ENCODE data around the gene APPL1.

The APPL1 gene

DNA sequence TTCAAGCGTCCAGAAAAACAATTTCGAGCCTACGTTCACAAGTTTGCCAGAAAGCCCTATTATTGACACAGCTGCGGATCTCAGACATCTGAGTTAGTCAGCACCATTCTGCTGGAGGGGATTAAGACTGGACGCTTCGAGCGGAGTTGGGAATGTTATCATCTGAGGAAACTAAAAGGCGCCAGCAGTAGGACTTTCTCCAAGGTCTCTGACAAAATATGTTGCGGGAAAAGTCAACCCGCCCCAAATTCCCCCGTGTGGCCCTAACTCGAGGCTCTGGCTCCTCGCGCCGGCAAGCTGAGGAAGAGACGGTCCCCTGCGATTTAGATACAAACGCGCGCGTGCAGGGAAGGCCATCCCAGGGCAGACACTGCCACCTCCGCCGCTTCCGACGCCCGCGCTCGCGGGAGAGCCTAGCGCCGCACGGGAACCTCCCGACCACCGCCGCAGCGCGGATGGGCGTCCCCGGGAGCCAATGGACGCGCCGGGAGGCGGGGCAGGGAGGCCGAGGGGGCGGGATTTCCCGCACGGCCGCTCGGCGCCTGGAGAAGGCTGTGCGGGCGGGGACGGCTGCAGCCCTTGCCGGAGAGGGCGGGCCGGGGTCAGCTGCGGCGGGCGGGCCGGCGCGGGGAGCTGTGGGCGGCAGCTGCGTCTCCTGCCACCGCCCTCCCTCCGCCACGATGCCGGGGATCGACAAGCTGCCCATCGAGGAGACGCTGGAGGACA is at the start of gene APPL1:
TSS of gene APPL1 (plus strand) at position 526 of the 726 bp plus-strand sequence. CDS start at position 681, 155 bp downstream.
- Histone ChIP-seq H3K9ac (ENCODE audit: low read depth, low read length) (peak within 1 kb of the TSS; percentile 86), H3K27me3 (ENCODE audit: control insufficient read depth, insufficient read depth, low read length) (peaks cover 6% of the 10 kb centered on the region), H3K4me1 (ENCODE audit: control insufficient read depth, insufficient read depth, low read length) (no peaks in the 10 kb centered on the region), H3K9me3 (ENCODE audit: control insufficient read depth, insufficient read depth, low read length) (no peaks in the 10 kb centered on the region), H3K36me3 (ENCODE audit: control insufficient read depth, insufficient read depth, low read length) (no peaks in the 10 kb centered on the region), H3K4me3 (ENCODE audit: low read depth, low read length) (peak within 1 kb of the TSS; percentile 77)

DNA sequence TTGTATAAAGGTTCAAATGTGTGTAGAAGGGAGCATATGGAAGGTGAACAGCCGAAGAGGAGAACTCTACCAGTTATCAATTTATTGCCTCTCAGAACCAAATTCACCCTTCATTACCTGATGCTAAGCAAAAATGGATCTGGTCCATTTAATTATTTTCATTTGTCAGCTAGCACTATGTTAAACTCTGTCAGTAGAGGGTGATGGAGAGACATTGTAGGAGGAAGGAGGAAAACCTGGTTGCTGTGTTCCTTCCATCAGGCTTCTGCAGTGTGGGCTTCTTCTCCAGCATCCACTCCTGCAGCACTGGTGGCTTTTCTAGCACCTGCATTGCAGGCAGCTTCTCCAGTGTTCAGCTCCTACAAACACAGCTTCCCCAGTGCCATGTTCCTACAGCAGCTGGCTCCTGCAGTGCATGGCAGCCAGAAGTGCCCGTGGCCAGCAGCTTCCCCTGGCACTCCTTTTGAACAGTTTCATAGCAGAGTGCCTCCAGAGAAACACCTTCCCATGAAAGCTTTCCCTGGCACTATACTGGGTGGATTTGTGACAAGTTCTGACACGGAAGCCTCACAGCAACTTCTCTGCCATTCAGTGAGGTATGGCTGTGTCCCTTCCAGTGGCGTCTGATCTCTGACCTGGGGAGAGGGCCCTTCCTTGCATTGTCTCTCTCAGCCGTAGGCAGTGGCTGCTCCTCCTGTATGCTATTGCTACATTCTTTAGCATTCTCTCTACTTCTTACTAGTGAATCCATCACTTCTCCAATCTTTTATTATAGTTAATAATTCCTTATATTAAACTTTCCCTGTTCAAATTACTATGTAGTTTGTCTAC is 47.7 kb upstream of the APPL1 start:
- Histone ChIP-seq H3K4me3 (ENCODE audit: low read depth, low read length) (no peak overlapping the region), H3K4me1 (ENCODE audit: control insufficient read depth, insufficient read depth, low read length) (peaks cover 3% of the 10 kb centered on the region), H3K9me3 (ENCODE audit: control insufficient read depth, insufficient read depth, low read length) (no peaks in the 10 kb centered on the region), H3K9ac (ENCODE audit: low read depth, low read length) (no peak overlapping the region), H3K36me3 (ENCODE audit: control insufficient read depth, insufficient read depth, low read length) (no peaks in the 10 kb centered on the region), H3K27me3 (ENCODE audit: control insufficient read depth, insufficient read depth, low read length) (no peaks in the 10 kb centered on the region)

DNA sequence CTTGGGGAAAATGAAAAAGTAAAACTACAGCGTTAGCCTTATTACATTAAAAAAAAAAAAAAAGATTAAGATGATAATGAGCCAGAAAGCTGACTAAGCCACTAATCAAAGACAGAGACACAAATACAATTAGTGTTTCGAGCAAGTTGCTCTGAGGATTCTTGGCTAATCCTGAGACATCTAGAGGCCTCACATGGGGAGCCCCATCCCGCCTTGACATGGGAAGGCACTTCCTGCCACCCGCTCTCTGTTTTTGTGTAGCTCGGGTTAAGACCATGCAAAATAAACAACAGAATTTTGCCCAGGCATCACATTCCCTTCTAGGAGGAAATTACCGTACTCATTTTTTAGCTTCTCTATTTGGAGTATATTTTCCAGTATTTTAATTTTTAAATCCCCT is 43.0 kb upstream of the APPL1 start:
- no peak overlapping the region for H3K4me3 ChIP-seq (ENCODE audit: low read depth, low read length)

GRCh38 chr3:57192028-57192427 is 35.5 kb upstream of the APPL1 start:
- H3K4me3 ChIP-seq (ENCODE audit: low read depth, low read length): no peak overlapping the region
- H3K36me3 ChIP-seq (ENCODE audit: control insufficient read depth, insufficient read depth, low read length): no peaks in the 10 kb centered on the region
- no peaks in the 10 kb centered on the region for H3K9me3 ChIP-seq (ENCODE audit: control insufficient read depth, insufficient read depth, low read length)
- no peaks in the 10 kb centered on the region for H3K27me3 ChIP-seq (ENCODE audit: control insufficient read depth, insufficient read depth, low read length)
- no peak overlapping the region for H3K9ac ChIP-seq (ENCODE audit: low read depth, low read length)
- H3K4me1 ChIP-seq (ENCODE audit: control insufficient read depth, insufficient read depth, low read length): no peaks in the 10 kb centered on the region

More for the DNA sequence above, 43.0 kb upstream of the APPL1 start:
- Histone ChIP-seq H3K4me1 (ENCODE audit: control insufficient read depth, insufficient read depth, low read length) (peaks cover 3% of the 10 kb centered on the region), H3K9me3 (ENCODE audit: control insufficient read depth, insufficient read depth, low read length) (no peaks in the 10 kb centered on the region), H3K27me3 (ENCODE audit: control insufficient read depth, insufficient read depth, low read length) (no peaks in the 10 kb centered on the region), H3K36me3 (ENCODE audit: control insufficient read depth, insufficient read depth, low read length) (no peaks in the 10 kb centered on the region), H3K9ac (ENCODE audit: low read depth, low read length) (no peak overlapping the region)

GRCh38 chr3:57194641-57195040 is 32.9 kb upstream of the APPL1 start:
- no peaks in the 10 kb centered on the region for H3K27me3 ChIP-seq (ENCODE audit: control insufficient read depth, insufficient read depth, low read length)
- no peak overlapping the region for H3K4me3 ChIP-seq (ENCODE audit: low read depth, low read length)
- no peak overlapping the region for H3K9ac ChIP-seq (ENCODE audit: low read depth, low read length)
- H3K4me1 ChIP-seq (ENCODE audit: control insufficient read depth, insufficient read depth, low read length): no peaks in the 10 kb centered on the region
- H3K36me3 ChIP-seq (ENCODE audit: control insufficient read depth, insufficient read depth, low read length): no peaks in the 10 kb centered on the region
- H3K9me3 ChIP-seq (ENCODE audit: control insufficient read depth, insufficient read depth, low read length): no peaks in the 10 kb centered on the region

DNA sequence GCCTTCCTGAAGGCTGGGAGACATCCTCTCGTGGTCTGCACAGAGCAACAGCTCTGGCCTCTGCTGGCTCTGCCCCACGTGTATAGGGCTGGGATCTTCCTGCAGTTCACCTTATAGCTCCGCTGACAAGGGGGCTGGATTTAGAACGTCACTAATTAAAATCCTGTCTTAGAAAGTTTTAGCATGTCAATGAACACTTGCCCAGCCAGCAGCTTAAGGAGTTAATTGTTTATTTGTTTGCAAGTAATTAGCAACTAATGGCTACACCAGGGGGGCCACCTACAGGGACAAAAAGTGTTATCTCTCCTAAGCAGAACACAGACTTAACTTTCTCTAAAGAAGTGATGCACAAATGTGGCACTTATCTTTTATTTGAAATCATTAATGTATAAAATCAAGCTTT is 27.6 kb upstream of the APPL1 start, which contains the start of gene HESX1:
TSS of gene HESX1 (minus strand) at position 84 of the 403 bp plus-strand sequence. CDS start at position 24, 60 bp downstream.
- H3K9ac ChIP-seq (ENCODE audit: low read depth, low read length): no peak within 1 kb of the TSS
- H3K9me3 ChIP-seq (ENCODE audit: control insufficient read depth, insufficient read depth, low read length): no peaks in the 10 kb centered on the region
- H3K4me3 ChIP-seq (ENCODE audit: low read depth, low read length): peak within 1 kb of the TSS; percentile 30
- no peaks in the 10 kb centered on the region for H3K27me3 ChIP-seq (ENCODE audit: control insufficient read depth, insufficient read depth, low read length)
- H3K36me3 ChIP-seq (ENCODE audit: control insufficient read depth, insufficient read depth, low read length): no peaks in the 10 kb centered on the region
- H3K4me1 ChIP-seq (ENCODE audit: control insufficient read depth, insufficient read depth, low read length): peaks cover 18% of the 10 kb centered on the region

- Histone ChIP-seq H3K36me3 (ENCODE audit: control insufficient read depth, insufficient read depth, low read length) (no peaks in the 10 kb centered on the region), H3K27me3 (ENCODE audit: control insufficient read depth, insufficient read depth, low read length) (no peaks in the 10 kb centered on the region), H3K4me3 (ENCODE audit: low read depth, low read length) (no peak overlapping the region), H3K9me3 (ENCODE audit: control insufficient read depth, insufficient read depth, low read length) (no peaks in the 10 kb centered on the region), H3K4me1 (ENCODE audit: control insufficient read depth, insufficient read depth, low read length) (peaks cover 8% of the 10 kb centered on the region), H3K9ac (ENCODE audit: low read depth, low read length) (no peak overlapping the region)
Measured at GRCh38 chr3:57206423-57206822, 21.1 kb upstream of the APPL1 start.

DNA sequence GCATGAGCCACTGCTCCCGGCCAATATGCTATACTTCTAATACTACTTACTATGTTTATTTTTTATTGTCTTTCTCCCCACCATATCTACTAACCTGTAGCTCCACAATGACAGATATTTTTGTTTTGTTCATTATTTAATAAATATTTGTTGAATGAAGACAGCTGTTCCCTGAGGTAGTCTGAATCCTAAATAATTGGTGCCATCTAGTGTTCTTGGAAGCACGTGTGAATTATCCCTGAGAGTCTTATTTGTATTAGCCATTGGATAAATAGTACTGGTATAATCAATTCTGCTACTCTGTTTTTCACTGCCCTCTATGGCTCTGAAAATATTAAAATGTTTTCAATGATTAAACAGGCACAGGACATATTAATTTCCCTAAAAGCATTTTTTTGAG is 5.6 kb upstream of the APPL1 start:
- no peak overlapping the region for H3K9ac ChIP-seq (ENCODE audit: low read depth, low read length)
- no peaks in the 10 kb centered on the region for H3K4me1 ChIP-seq (ENCODE audit: control insufficient read depth, insufficient read depth, low read length)
- H3K4me3 ChIP-seq (ENCODE audit: low read depth, low read length): no peak overlapping the region
- H3K27me3 ChIP-seq (ENCODE audit: control insufficient read depth, insufficient read depth, low read length): no peaks in the 10 kb centered on the region
- H3K36me3 ChIP-seq (ENCODE audit: control insufficient read depth, insufficient read depth, low read length): no peaks in the 10 kb centered on the region
- no peaks in the 10 kb centered on the region for H3K9me3 ChIP-seq (ENCODE audit: control insufficient read depth, insufficient read depth, low read length)

DNA sequence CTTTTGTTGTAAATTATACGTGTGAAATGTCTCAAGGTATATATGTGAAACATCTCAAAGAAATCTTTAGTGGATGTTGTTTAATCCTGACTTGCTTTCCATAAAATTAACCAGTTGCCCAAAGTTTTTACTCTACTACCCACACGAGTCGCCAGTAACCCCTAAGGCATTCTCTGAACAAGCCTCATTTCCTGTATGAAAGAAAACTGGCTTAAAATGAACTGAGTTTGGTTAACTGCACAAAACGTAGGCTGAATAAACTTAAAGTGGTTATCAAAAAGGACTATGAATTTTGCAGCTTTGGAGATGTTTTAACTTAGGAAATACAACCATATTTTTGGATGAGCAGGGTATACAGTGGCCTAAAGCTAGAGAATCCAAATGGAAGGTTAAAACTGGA is 2.7 kb upstream of the APPL1 start:
- Histone ChIP-seq H3K4me3 (ENCODE audit: low read depth, low read length) (no peak overlapping the region), H3K27me3 (ENCODE audit: control insufficient read depth, insufficient read depth, low read length) (peaks cover 6% of the 10 kb centered on the region), H3K4me1 (ENCODE audit: control insufficient read depth, insufficient read depth, low read length) (no peaks in the 10 kb centered on the region), H3K36me3 (ENCODE audit: control insufficient read depth, insufficient read depth, low read length) (no peaks in the 10 kb centered on the region), H3K9me3 (ENCODE audit: control insufficient read depth, insufficient read depth, low read length) (no peaks in the 10 kb centered on the region), H3K9ac (ENCODE audit: low read depth, low read length) (no peak overlapping the region)

DNA sequence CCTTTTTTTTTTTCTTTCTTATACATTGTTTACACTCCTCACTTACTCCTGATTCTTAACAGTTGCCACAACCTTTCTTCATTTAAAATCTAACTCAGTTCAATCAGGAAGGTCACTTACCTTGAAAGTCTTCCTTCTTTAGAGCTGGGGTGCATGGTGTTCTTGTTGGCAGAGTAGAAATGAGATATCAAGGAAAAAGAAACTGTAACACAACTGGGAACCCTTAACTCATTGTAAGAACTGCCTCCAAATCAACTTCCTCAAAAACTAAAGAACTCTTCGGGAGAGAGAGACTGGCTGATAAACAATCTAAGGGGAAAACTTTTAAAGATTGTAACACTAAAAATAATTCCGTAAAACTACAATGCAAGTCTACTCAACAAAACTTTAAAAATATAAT is 1.4 kb upstream of the APPL1 start:
- peaks cover 6% of the 10 kb centered on the region for H3K27me3 ChIP-seq (ENCODE audit: control insufficient read depth, insufficient read depth, low read length)
- H3K36me3 ChIP-seq (ENCODE audit: control insufficient read depth, insufficient read depth, low read length): no peaks in the 10 kb centered on the region
- H3K4me3 ChIP-seq (ENCODE audit: low read depth, low read length): no peak overlapping the region
- no peak overlapping the region for H3K9ac ChIP-seq (ENCODE audit: low read depth, low read length)
- H3K9me3 ChIP-seq (ENCODE audit: control insufficient read depth, insufficient read depth, low read length): no peaks in the 10 kb centered on the region
- H3K4me1 ChIP-seq (ENCODE audit: control insufficient read depth, insufficient read depth, low read length): no peaks in the 10 kb centered on the region

GRCh38 chr3:57227930-57228751 is 612 bp downstream of the APPL1 start:
- H3K4me1 ChIP-seq (ENCODE audit: control insufficient read depth, insufficient read depth, low read length): no peaks in the 10 kb centered on the region
- peak overlapping the region; percentile 14 for H3K9ac ChIP-seq (ENCODE audit: low read depth, low read length)
- H3K4me3 ChIP-seq (ENCODE audit: low read depth, low read length): peak overlapping the region; percentile 77
- H3K36me3 ChIP-seq (ENCODE audit: control insufficient read depth, insufficient read depth, low read length): no peaks in the 10 kb centered on the region
- H3K27me3 ChIP-seq (ENCODE audit: control insufficient read depth, insufficient read depth, low read length): peaks cover 6% of the 10 kb centered on the region
- no peaks in the 10 kb centered on the region for H3K9me3 ChIP-seq (ENCODE audit: control insufficient read depth, insufficient read depth, low read length)

All from iPS-15b (cell line).